GM18858 (cell line): Measurements from ENCODE around the gene RIPPLY1.
"Not testable (repeated sequence)": the region's sequence is repeated elsewhere in the genome, so short reads cannot be mapped to it uniquely, and the experiment has no call there.

Source experiments
- ATAC-seq: cut with Tn5 transposase; IDR thresholded peaks from one replicate; pipeline ENCODE4 v1.9.1; 2021; ENCODE audit not compliant: unreplicated experiment

RIPPLY1 gene

GRCh38 chrX:106917830-106918500, 14.8 kb upstream of the RIPPLY1 start:
- no peak for ATAC-seq

- no peak for ATAC-seq
Observed at GRCh38 chrX:106912864-106913263, 9.7 kb upstream of the RIPPLY1 start.

GRCh38 chrX:106906361-106906760, 3.2 kb upstream of the RIPPLY1 start:
- no peak for ATAC-seq

GRCh38 chrX:106905064-106905708, 2.0 kb upstream of the RIPPLY1 start:
- ATAC-seq: no peak

DNA sequence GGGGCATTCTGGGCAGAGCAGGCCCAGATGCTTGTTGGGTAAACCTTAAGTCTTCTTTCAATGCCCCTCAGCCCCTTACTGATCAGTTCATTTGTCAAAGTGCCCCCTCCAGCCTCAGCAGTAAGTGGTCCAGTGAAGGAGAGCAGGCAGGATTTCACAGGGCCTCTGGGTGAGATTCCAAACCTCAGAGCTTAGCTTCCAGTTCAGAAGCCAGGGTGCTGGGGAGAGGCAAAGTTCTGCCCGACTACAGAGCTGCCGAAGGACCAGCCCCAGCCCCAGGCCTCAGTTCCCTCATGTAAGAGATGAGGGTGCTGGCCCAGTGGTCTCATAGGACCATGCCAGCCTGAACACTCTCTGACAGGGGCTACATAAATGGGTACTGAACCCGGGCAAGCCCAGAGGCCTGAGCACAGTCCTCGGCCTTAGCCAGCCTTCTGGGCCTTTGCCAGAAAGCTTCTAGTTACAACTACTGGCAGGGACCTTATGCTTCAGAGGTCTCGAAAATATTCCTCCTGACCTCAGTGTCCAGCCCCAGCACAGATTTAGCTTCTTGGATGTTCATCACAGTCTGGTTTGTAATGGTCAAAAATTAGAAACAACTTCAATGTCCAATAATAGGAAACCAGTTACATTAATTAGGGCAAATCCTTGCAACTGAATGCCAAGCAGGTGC, 851 bp upstream of the RIPPLY1 start:
- no peak for ATAC-seq

GRCh38 chrX:106902684-106903083, 457 bp downstream of the RIPPLY1 start:
- no peak for ATAC-seq

- ATAC-seq: no peak
Observed at GRCh38 chrX:106901781-106902219, 1.3 kb downstream of the RIPPLY1 start.

- no peak for ATAC-seq
Observed at GRCh38 chrX:106901341-106901740, 1.8 kb downstream of the RIPPLY1 start.

- ATAC-seq: no peak
Observed at GRCh38 chrX:106899841-106900240, 3.3 kb downstream of the RIPPLY1 start.

DNA sequence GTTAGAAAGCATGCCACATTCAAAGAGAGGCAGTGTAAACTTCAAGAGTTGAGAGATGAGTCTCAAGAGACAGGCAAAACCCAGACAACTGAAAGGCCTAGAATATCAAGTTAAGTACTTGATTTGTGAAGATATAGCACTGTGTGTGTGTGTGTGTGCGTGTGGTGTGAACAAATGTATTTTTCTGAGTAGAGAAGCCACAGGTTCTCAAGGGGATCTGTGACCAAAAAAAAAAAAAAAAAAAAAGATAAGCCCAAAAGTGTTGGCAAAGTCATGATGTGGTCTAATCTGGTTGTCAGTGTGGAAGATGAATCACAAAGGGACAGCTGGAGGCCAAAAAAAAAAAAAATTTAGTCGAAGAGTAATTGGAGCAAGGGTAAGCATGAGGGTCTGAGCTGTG, 3.9 kb downstream of the RIPPLY1 start:
- no peak for ATAC-seq

- ATAC-seq: peak; percentile 70
Observed at GRCh38 chrX:106898462-106898861, 4.7 kb downstream of the RIPPLY1 start.

- ATAC-seq: no peak
Observed at GRCh38 chrX:106897259-106897658, 5.9 kb downstream of the RIPPLY1 start.

GRCh38 chrX:106894978-106895452, 8.1 kb downstream of the RIPPLY1 start:
- no peak for ATAC-seq

- peak; percentile 72 for ATAC-seq
Observed at GRCh38 chrX:106894392-106894909, 8.7 kb downstream of the RIPPLY1 start.

- no peak for ATAC-seq
Observed at GRCh38 chrX:106891762-106892460, 11.2 kb downstream of the RIPPLY1 start.

- no peak for ATAC-seq
Observed at GRCh38 chrX:106889468-106889867, 13.7 kb downstream of the RIPPLY1 start.

- ATAC-seq: no peak
Observed at GRCh38 chrX:106875151-106875550, 28.0 kb downstream of the RIPPLY1 start.

DNA sequence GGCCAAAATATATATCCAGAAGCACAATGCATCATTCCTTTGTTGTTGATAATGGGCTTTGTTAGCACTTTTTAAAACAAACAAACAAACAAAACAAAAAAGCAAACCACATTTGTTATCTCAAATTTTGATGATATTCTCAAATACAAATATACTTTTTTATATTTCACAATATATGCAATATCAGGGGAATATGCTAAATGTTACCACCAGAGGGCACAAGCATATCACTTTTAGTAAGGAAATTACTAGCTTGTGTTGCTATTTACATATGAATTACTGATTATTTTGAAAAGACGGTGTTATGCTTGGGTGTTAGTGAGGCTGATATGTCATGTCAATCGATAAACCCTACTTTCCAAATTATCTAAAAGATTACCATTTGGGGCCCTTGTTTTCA, 29.1 kb downstream of the RIPPLY1 start:
- ATAC-seq: no peak

DNA sequence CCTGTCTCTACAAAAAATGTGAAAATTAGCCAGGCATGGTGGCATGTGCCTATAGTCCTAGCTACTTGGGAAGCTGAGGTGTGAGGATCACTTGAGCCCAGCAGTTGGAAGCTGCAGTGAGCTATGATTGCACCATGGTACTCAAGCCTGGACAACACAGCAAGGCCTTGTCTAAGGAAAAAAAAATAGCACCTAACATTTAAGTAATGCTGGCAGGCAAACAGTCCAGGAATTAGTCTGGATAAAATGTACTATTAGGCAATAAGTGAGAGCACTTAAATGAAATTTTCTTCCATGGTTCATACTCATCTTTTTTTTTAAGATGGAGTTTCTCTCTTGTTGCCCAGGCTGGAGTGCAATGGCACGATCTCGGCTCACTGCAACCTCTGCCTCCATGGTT, 30.3 kb downstream of the RIPPLY1 start:
- not testable (repeated sequence) for ATAC-seq

DNA sequence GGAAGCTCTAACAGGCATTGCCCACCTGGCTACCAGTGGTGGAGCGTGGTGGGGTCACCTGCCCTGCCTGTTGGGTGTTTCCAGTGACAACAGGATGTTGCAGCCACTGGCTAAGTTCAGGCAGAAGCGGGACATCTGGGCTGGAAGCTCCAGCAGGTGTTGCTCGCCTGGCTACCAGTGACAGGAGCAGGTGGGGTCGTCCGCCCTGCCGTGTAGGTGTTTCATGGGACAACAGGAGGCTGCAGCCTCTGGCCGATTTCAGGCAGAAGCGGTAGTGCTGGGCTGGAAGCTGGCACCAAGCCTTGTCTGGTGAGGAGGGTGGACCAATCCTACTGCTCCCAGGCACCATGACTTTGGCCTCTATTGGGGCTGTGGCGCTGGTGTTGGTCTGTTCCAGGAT, 39.4 kb downstream of the RIPPLY1 start:
- ATAC-seq: no peak
